HFFc6 (cell line): ENCODE measurements around the gene OR5AN1. TPM values are rescaled to one million over a fixed set of nuclear protein-coding genes. Genes with fewer than 3 reads are reported as not detected.

Experiments used
- DNase-seq: peaks from one replicate; pipeline ENCODE4 v3.0.0-alpha.2; 2018
- H3K27ac Mint-ChIP-seq: 2 replicates; pipeline ENCODE4 v1.8.0; 2020; ENCODE audit warnings: mild to moderate bottlenecking, mixed read lengths
- H3K27me3 Mint-ChIP-seq: 2 replicates; pipeline ENCODE4 v1.8.0; 2021; ENCODE audit warnings: mild to moderate bottlenecking, moderate library complexity, mixed read lengths; ENCODE audit not compliant: insufficient read depth
- H3K36me3 Mint-ChIP-seq: 2 replicates; pipeline ENCODE4 v1.8.0; 2021; ENCODE audit warnings: low read depth, mixed read lengths
- H3K4me1 Mint-ChIP-seq: 2 replicates; pipeline ENCODE4 v1.8.0; 2020; ENCODE audit warnings: low read depth, mixed read lengths
- H3K4me3 Mint-ChIP-seq: 2 replicates; pipeline ENCODE4 v1.8.0; 2020; ENCODE audit warnings: mild to moderate bottlenecking, moderate library complexity, mixed read lengths
- H3K9me3 Mint-ChIP-seq: 2 replicates; pipeline ENCODE4 v1.8.0; 2020; ENCODE audit warnings: mild to moderate bottlenecking, mixed read lengths
- CTCF ChIP-seq: fragments of 200-600 bp; sonication (generic); IDR thresholded peaks from 2 replicates; pipeline ENCODE4 v1.5.0; 2021; ENCODE audit warnings: antibody characterized with exemption, mild to moderate bottlenecking
- total RNA-seq, 6 experiments: library from RNA; stranded (reverse); fragmentation: NEBNext Ultra II Directional; extraction: Animal tissue kit (Norgen Biotek cat#: 25700); gene quantifications; 2 replicates in 1 of 6; 3 replicates in 5 of 6; pipeline ENCODE4 v1.2.3, GENCODE V29; 2021

Gene OR5AN1
- total RNA-seq, 6 experiments from 2014 or later = not detected

GRCh38 chr11:59380263-59381059, 21.8 kb downstream of the OR5AN1 start:
- TF ChIP-seq CTCF = no peak
- H3K27me3 Mint-ChIP-seq = no peaks in the 10 kb centered on the region
- no peak overlapping the region for H3K4me3 Mint-ChIP-seq
- peaks cover 15% of the 10 kb centered on the region for H3K9me3 Mint-ChIP-seq
- no peak for DNase-seq
- no peaks in the 10 kb centered on the region for H3K36me3 Mint-ChIP-seq
- no peak overlapping the region for H3K27ac Mint-ChIP-seq
- H3K4me1 Mint-ChIP-seq = no peaks in the 10 kb centered on the region

- H3K36me3 Mint-ChIP-seq = no peaks in the 10 kb centered on the region
- H3K9me3 Mint-ChIP-seq = peaks cover 11% of the 10 kb centered on the region
- no peak overlapping the region for H3K4me3 Mint-ChIP-seq
- no peak for DNase-seq
- H3K27ac Mint-ChIP-seq = no peak overlapping the region
- no peaks in the 10 kb centered on the region for H3K4me1 Mint-ChIP-seq
- H3K27me3 Mint-ChIP-seq = no peaks in the 10 kb centered on the region
- no peak for TF ChIP-seq CTCF
These were observed 35.5 kb downstream of the OR5AN1 start for GRCh38 chr11:59394186-59394585.

GRCh38 chr11:59400461-59401261, 42.0 kb downstream of the OR5AN1 start:
- Mint-ChIP-seq H3K27me3 (no peaks in the 10 kb centered on the region), H3K27ac (no peak overlapping the region), H3K4me3 (no peak overlapping the region), H3K36me3 (no peaks in the 10 kb centered on the region), H3K9me3 (peaks cover 39% of the 10 kb centered on the region), H3K4me1 (no peaks in the 10 kb centered on the region)
- no peak for TF ChIP-seq CTCF
- DNase-seq = no peak

- peaks cover 44% of the 10 kb centered on the region for H3K9me3 Mint-ChIP-seq
- peak; percentile 25; the same call in 1 of the 2 replicates for TF ChIP-seq CTCF
- no peak overlapping the region for H3K27ac Mint-ChIP-seq
- no peak for DNase-seq
- no peaks in the 10 kb centered on the region for H3K27me3 Mint-ChIP-seq
- no peak overlapping the region for H3K4me3 Mint-ChIP-seq
- H3K4me1 Mint-ChIP-seq = no peaks in the 10 kb centered on the region
- no peaks in the 10 kb centered on the region for H3K36me3 Mint-ChIP-seq
These were observed 42.5 kb downstream of the OR5AN1 start for GRCh38 chr11:59401262-59401552.

- H3K27me3 Mint-ChIP-seq = no peaks in the 10 kb centered on the region
- H3K9me3 Mint-ChIP-seq = peaks cover 47% of the 10 kb centered on the region
- no peaks in the 10 kb centered on the region for H3K4me1 Mint-ChIP-seq
- TF ChIP-seq CTCF = no peak
- no peak for DNase-seq
- no peak overlapping the region for H3K4me3 Mint-ChIP-seq
- no peak overlapping the region for H3K27ac Mint-ChIP-seq
- no peaks in the 10 kb centered on the region for H3K36me3 Mint-ChIP-seq
These were observed 44.9 kb downstream of the OR5AN1 start for GRCh38 chr11:59403546-59403945.
